HFFc6 (cell line): ENCODE measurements around the gene ATAD3A. TPM values are rescaled to one million over a fixed set of nuclear protein-coding genes. Genes with fewer than 3 reads are reported as not detected.

Source experiments
- DNase-seq: peaks from one replicate; pipeline ENCODE4 v3.0.0-alpha.2; 2018
- H3K27ac Mint-ChIP-seq: 2 replicates; pipeline ENCODE4 v1.8.0; 2020; ENCODE audit warnings: mild to moderate bottlenecking, mixed read lengths
- H3K27me3 Mint-ChIP-seq: 2 replicates; pipeline ENCODE4 v1.8.0; 2021; ENCODE audit warnings: mild to moderate bottlenecking, moderate library complexity, mixed read lengths; ENCODE audit not compliant: insufficient read depth
- H3K36me3 Mint-ChIP-seq: 2 replicates; pipeline ENCODE4 v1.8.0; 2021; ENCODE audit warnings: low read depth, mixed read lengths
- H3K4me1 Mint-ChIP-seq: 2 replicates; pipeline ENCODE4 v1.8.0; 2020; ENCODE audit warnings: low read depth, mixed read lengths
- H3K4me3 Mint-ChIP-seq: 2 replicates; pipeline ENCODE4 v1.8.0; 2020; ENCODE audit warnings: mild to moderate bottlenecking, moderate library complexity, mixed read lengths
- H3K9me3 Mint-ChIP-seq: 2 replicates; pipeline ENCODE4 v1.8.0; 2020; ENCODE audit warnings: mild to moderate bottlenecking, mixed read lengths
- total RNA-seq, 6 experiments: library from RNA; stranded (reverse); fragmentation: NEBNext Ultra II Directional; extraction: Animal tissue kit (Norgen Biotek cat#: 25700); gene quantifications; 2 replicates in 1 of 6; 3 replicates in 5 of 6; pipeline ENCODE4 v1.2.3, GENCODE V29; 2021
- TF ChIP-seq, protein P1 (sequence below): fragments of 200-600 bp; sonication (generic); IDR thresholded peaks from 2 replicates; pipeline ENCODE4 v1.5.0; 2021; ENCODE audit warnings: antibody characterized with exemption, mild to moderate bottlenecking

Gene ATAD3A
- total RNA-seq, 6 experiments from 2014 or later: 48.7 to 61.5 (median 54.0) TPM

- no peaks in the 10 kb centered on the region; the same call in 1 of the 2 replicates for H3K27me3 Mint-ChIP-seq
- DNase-seq: no peak
- H3K27ac Mint-ChIP-seq: no peak overlapping the region
- H3K4me3 Mint-ChIP-seq: no peak overlapping the region
- TF ChIP-seq, protein P1, sequence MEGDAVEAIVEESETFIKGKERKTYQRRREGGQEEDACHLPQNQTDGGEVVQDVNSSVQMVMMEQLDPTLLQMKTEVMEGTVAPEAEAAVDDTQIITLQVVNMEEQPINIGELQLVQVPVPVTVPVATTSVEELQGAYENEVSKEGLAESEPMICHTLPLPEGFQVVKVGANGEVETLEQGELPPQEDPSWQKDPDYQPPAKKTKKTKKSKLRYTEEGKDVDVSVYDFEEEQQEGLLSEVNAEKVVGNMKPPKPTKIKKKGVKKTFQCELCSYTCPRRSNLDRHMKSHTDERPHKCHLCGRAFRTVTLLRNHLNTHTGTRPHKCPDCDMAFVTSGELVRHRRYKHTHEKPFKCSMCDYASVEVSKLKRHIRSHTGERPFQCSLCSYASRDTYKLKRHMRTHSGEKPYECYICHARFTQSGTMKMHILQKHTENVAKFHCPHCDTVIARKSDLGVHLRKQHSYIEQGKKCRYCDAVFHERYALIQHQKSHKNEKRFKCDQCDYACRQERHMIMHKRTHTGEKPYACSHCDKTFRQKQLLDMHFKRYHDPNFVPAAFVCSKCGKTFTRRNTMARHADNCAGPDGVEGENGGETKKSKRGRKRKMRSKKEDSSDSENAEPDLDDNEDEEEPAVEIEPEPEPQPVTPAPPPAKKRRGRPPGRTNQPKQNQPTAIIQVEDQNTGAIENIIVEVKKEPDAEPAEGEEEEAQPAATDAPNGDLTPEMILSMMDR: no peak
- no peaks in the 10 kb centered on the region for H3K9me3 Mint-ChIP-seq
- H3K36me3 Mint-ChIP-seq: peaks cover 35% of the 10 kb centered on the region
- peaks cover 7% of the 10 kb centered on the region; the same call in 1 of the 2 replicates for H3K4me1 Mint-ChIP-seq
Measured at GRCh38 chr1:1564268-1564667, 52.3 kb downstream of the ATAD3A start.

- no peak for DNase-seq
- H3K4me1 Mint-ChIP-seq: peaks cover 17% of the 10 kb centered on the region
- H3K27me3 Mint-ChIP-seq: no peaks in the 10 kb centered on the region; the same call in 1 of the 2 replicates
- peaks cover 46% of the 10 kb centered on the region for H3K36me3 Mint-ChIP-seq
- TF ChIP-seq, protein P1: no peak
- no peak overlapping the region for H3K27ac Mint-ChIP-seq
- H3K4me3 Mint-ChIP-seq: no peak overlapping the region
- no peaks in the 10 kb centered on the region for H3K9me3 Mint-ChIP-seq
Measured at GRCh38 chr1:1565340-1565739, 53.4 kb downstream of the ATAD3A start.

GRCh38 chr1:1567152-1567875 is 55.4 kb downstream of the ATAD3A start:
- Mint-ChIP-seq H3K4me3 (no peak overlapping the region), H3K27ac (no peak overlapping the region), H3K9me3 (no peaks in the 10 kb centered on the region), H3K4me1 (peaks cover 22% of the 10 kb centered on the region), H3K36me3 (peaks cover 47% of the 10 kb centered on the region), H3K27me3 (no peaks in the 10 kb centered on the region)
- no peak for DNase-seq
- TF ChIP-seq, protein P1: no peak

DNA sequence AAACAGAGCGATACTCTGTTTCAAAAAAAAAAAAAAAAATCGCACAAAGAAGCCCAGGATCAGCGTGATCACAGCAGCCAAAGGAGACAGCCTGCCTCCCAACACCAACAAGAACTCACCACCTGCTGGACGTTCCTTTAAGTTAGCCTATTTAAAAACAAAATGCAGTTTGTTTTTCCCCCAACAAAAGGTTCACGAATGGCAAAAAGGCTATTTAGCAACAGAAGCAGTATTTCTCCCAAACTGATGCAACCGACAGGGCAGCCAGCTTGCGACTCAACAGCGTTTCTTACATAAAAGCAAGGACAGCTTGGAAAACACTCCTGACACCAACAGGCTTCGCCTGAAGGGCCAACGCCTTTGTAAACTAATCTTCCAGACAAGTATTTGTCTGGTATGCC is 55.9 kb downstream of the ATAD3A start:
- no peak for DNase-seq
- Mint-ChIP-seq H3K4me3 (no peak overlapping the region), H3K9me3 (no peaks in the 10 kb centered on the region)

GRCh38 chr1:1569341-1569740 is 57.4 kb downstream of the ATAD3A start:
- TF ChIP-seq, protein P1: no peak
- Mint-ChIP-seq H3K9me3 (no peaks in the 10 kb centered on the region), H3K4me1 (peaks cover 27% of the 10 kb centered on the region), H3K27me3 (no peaks in the 10 kb centered on the region), H3K27ac (no peak overlapping the region), H3K36me3 (peaks cover 47% of the 10 kb centered on the region), H3K4me3 (no peak overlapping the region)
- no peak for DNase-seq

More for the DNA sequence above, 55.9 kb downstream of the ATAD3A start:
- TF ChIP-seq, protein P1: no peak
- Mint-ChIP-seq H3K36me3 (peaks cover 46% of the 10 kb centered on the region), H3K4me1 (peaks cover 22% of the 10 kb centered on the region), H3K27me3 (no peaks in the 10 kb centered on the region), H3K27ac (no peak overlapping the region)
